NAMALWA (cell line): ENCODE data around the gene EIF4H.
"Not testable (repeated sequence)": the region's sequence is repeated elsewhere in the genome, so short reads cannot be mapped to it uniquely, and the experiment has no call there.

Source experiments
- DNase-seq: peaks from one replicate; pipeline ENCODE4 v3.0.0-alpha.2; 2015; ENCODE audit warnings: low spot score

EIF4H gene

GRCh38 chr7:74173866-74174605, at the start of gene EIF4H:
Gene EIF4H, plus strand, starts transcription at chr7:74174356. Its CDS starts 28 bp downstream, at chr7:74174384.
- peak; percentile 94 for DNase-seq

GRCh38 chr7:74126220-74126880, 47.8 kb upstream of the EIF4H start:
- no peak for DNase-seq

GRCh38 chr7:74129887-74130286, 44.3 kb upstream of the EIF4H start:
- DNase-seq, result no peak

GRCh38 chr7:74130518-74130917, 43.6 kb upstream of the EIF4H start:
- DNase-seq, result no peak

- no peak for DNase-seq
Observed at GRCh38 chr7:74134117-74134620, 40.0 kb upstream of the EIF4H start.

GRCh38 chr7:74138334-74138867, 35.8 kb upstream of the EIF4H start:
- no peak for DNase-seq

GRCh38 chr7:74138945-74139843, 35.0 kb upstream of the EIF4H start:
- no peak for DNase-seq

- no peak for DNase-seq
Observed at GRCh38 chr7:74141705-74142104, 32.5 kb upstream of the EIF4H start.

GRCh38 chr7:74143383-74143782, 30.8 kb upstream of the EIF4H start:
- no peak for DNase-seq

- DNase-seq, result no peak
Observed at GRCh38 chr7:74148491-74148890, 25.7 kb upstream of the EIF4H start.

GRCh38 chr7:74149071-74149470, 25.1 kb upstream of the EIF4H start:
- DNase-seq, result no peak

GRCh38 chr7:74149603-74150002, 24.6 kb upstream of the EIF4H start:
- DNase-seq, result no peak

GRCh38 chr7:74153736-74154135, 20.4 kb upstream of the EIF4H start:
- DNase-seq, result no peak

GRCh38 chr7:74155810-74156395, 18.3 kb upstream of the EIF4H start:
- DNase-seq, result no peak

- DNase-seq, result no peak
Observed at GRCh38 chr7:74157605-74158004, 16.6 kb upstream of the EIF4H start.

GRCh38 chr7:74164985-74165456, 9.1 kb upstream of the EIF4H start:
- no peak for DNase-seq

- no peak for DNase-seq
Observed at GRCh38 chr7:74165867-74166593, 8.1 kb upstream of the EIF4H start.

GRCh38 chr7:74167324-74167723, 6.8 kb upstream of the EIF4H start:
- DNase-seq, result not testable (repeated sequence)

GRCh38 chr7:74173074-74173473, 1.1 kb upstream of the EIF4H start:
- no peak for DNase-seq

GRCh38 chr7:74173491-74173865, 678 bp upstream of the EIF4H start:
- peak; percentile 77 for DNase-seq

- peak; percentile 59 for DNase-seq
Observed at GRCh38 chr7:74174606-74175082, 488 bp downstream of the EIF4H start.
